Left kidney (tissue), 2 donors: ENCODE results near the gene DELE1. TPM values are rescaled to one million over a fixed set of nuclear protein-coding genes. Genes with fewer than 3 reads are reported as not detected.
A peak's percentile ranks its signal among the peaks of the same experiment; 100 is the strongest.

Experiments
- DNase-seq: peaks from one replicate; pipeline ENCODE4 v3.0.0-alpha.2; 2013
- polyA plus RNA-seq: library from polyadenylated mRNA; unstranded; fragments of 120-200 nt; gene quantifications from one replicate; pipeline ENCODE4 v1.2.1, GENCODE V29; 2013; ENCODE audit not compliant: insufficient read length

Gene DELE1
- polyA plus RNA-seq, 1 donor = 133 TPM

GRCh38 chr5:141957367-141957996 lies 33.8 kb downstream of the DELE1 start:
- no peak for DNase-seq

GRCh38 chr5:141958113-141958512 lies 34.4 kb downstream of the DELE1 start, which contains the start of gene PCDH12:
TSS of gene PCDH12 (minus strand) at chr5:141958202. CDS start at chr5:141957851, 351 bp downstream.
- peak; percentile 63 for DNase-seq

- DNase-seq = no peak
These were observed 35.0 kb downstream of the DELE1 start for GRCh38 chr5:141958546-141959172.

GRCh38 chr5:141960018-141960417 lies 36.3 kb downstream of the DELE1 start:
- DNase-seq = no peak

GRCh38 chr5:141960449-141961323 lies 37.0 kb downstream of the DELE1 start:
- DNase-seq = peak; percentile 90

GRCh38 chr5:141961466-141961865 lies 37.8 kb downstream of the DELE1 start:
- DNase-seq = no peak

- DNase-seq = no peak
These were observed 40.0 kb downstream of the DELE1 start for GRCh38 chr5:141963701-141964100.

- DNase-seq = no peak
These were observed 41.4 kb downstream of the DELE1 start for GRCh38 chr5:141965071-141965470.

- no peak for DNase-seq
These were observed 42.7 kb downstream of the DELE1 start for GRCh38 chr5:141966275-141966962.

- DNase-seq = no peak
These were observed 43.3 kb downstream of the DELE1 start for GRCh38 chr5:141966963-141967333.

- peak; percentile 89 for DNase-seq
These were observed 45.4 kb downstream of the DELE1 start, which contains the start of gene RNF14 for GRCh38 chr5:141968914-141969608. TSS of gene RNF14 (plus strand) at chr5:141969105. CDS start at chr5:141973589, 4,484 bp downstream.

- DNase-seq = no peak
These were observed 46.4 kb downstream of the DELE1 start for GRCh38 chr5:141969783-141970771.

- no peak for DNase-seq
These were observed 50.4 kb downstream of the DELE1 start for GRCh38 chr5:141973871-141974595.

GRCh38 chr5:141976176-141976575 lies 52.5 kb downstream of the DELE1 start:
- no peak for DNase-seq

- DNase-seq = no peak
These were observed 54.7 kb downstream of the DELE1 start for GRCh38 chr5:141978389-141978788.

GRCh38 chr5:141982626-141983025 lies 59.0 kb downstream of the DELE1 start:
- no peak for DNase-seq

GRCh38 chr5:141986072-141986471 lies 62.4 kb downstream of the DELE1 start:
- no peak for DNase-seq

- no peak for DNase-seq
These were observed 66.0 kb downstream of the DELE1 start for GRCh38 chr5:141989720-141990119.
